SK-N-SH (cell line): ENCODE measurements around the gene MUC5B. TPM values are rescaled to one million over a fixed set of nuclear protein-coding genes. Genes with fewer than 3 reads are reported as not detected.

Experiments used
- CTCF ChIA-PET: fragments of 300-600, 350-600 bp; formaldehyde crosslinking; extraction: SDS; loops from one replicate; lab custom pipeline; 2021; lab: Yijun Ruan, JAX
- POLR2A ChIA-PET: fragments of 350-600 bp; sonication (Branson Sonifier 250); formaldehyde crosslinking; extraction: SDS; loops from one replicate; lab custom pipeline; 2020; ENCODE audit warnings: antibody characterized with exemption, inconsistent platforms; lab: Yijun Ruan, JAX
- DNase-seq: peaks from one replicate; pipeline ENCODE4 v3.0.0; 2012
- H2AFZ ChIP-seq: fragments of 200-600 bp; sonication (generic); 2 replicates; pipeline ENCODE4 v1.8.1; 2016; ENCODE audit warnings: antibody characterized with exemption, mild to moderate bottlenecking, low read depth
- H3F3A ChIP-seq: fragments of 200-600 bp; sonication (generic); replicated peaks from 2 replicates; pipeline ENCODE3; 2016; ENCODE audit warnings: antibody characterized with exemption, mild to moderate bottlenecking; ENCODE audit not compliant: insufficient read depth
- H3K27ac ChIP-seq, 2 experiments: fragments of 200-500 bp in 1 of 2; fragments of 200-600 bp in 1 of 2; sonication (Bioruptor generic) in 1 of 2; sonication (generic), shearing (Covaris generic) in 1 of 2; 2 replicates each; pipeline versions ENCODE4 v1.5.1 to v1.6.1; 2014 to 2016; ENCODE audit warnings: low read depth in 2 of 2, inconsistent platforms in 1 of 2, low read length in 1 of 2, mild to moderate bottlenecking in 1 of 2, mixed read lengths in 1 of 2
- H3K27me3 ChIP-seq: fragments of 200-600 bp; sonication (generic), shearing (Covaris generic); 2 replicates; pipeline ENCODE4 v1.6.1; 2016; ENCODE audit warnings: mixed run types; ENCODE audit not compliant: insufficient read depth
- H3K36me3 ChIP-seq, 2 experiments: fragments of 200-500 bp in 1 of 2; fragments of 200-600 bp in 1 of 2; sonication (Bioruptor generic) in 1 of 2; sonication (generic) in 1 of 2; replicated peaks in 1 of 2; 2 replicates each; pipeline versions ENCODE3 to v1.5.1; 2014 to 2016; ENCODE audit warnings: low read length in 1 of 2, mild to moderate bottlenecking in 1 of 2; ENCODE audit not compliant: insufficient read depth in 2 of 2, control insufficient read depth in 1 of 2
- H3K4me1 ChIP-seq, 2 experiments: fragments of 200-500 bp in 1 of 2; fragments of 200-600 bp in 1 of 2; sonication (Bioruptor generic) in 1 of 2; sonication (generic), shearing (Covaris generic) in 1 of 2; 2 replicates each; pipeline versions ENCODE4 v1.5.1 to v1.6.1; 2014 to 2016; ENCODE audit warnings: low read depth in 1 of 2, low read length in 1 of 2, mixed run types in 1 of 2; ENCODE audit not compliant: insufficient read depth in 2 of 2, control insufficient read depth in 1 of 2
- H3K4me2 ChIP-seq: fragments of 200-600 bp; sonication (generic), shearing (Covaris generic); 2 replicates; pipeline ENCODE4 v1.6.1; 2017; ENCODE audit warnings: mixed run types
- H3K4me3 ChIP-seq, 2 experiments: fragments of 200-500 bp in 1 of 2; fragments of 200-600 bp in 1 of 2; sonication (Bioruptor generic) in 1 of 2; sonication (generic), shearing (Covaris generic) in 1 of 2; 2 replicates each; pipeline versions ENCODE4 v1.5.1 to v1.8.1; 2014 to 2016; ENCODE audit warnings: low read depth in 2 of 2, inconsistent platforms in 1 of 2, low read length in 1 of 2, mild to moderate bottlenecking in 1 of 2, mixed read lengths in 1 of 2, moderate library complexity in 1 of 2
- H3K79me2 ChIP-seq: fragments of 200-600 bp; sonication (generic); 2 replicates; pipeline ENCODE4 v1.8.1; 2017; ENCODE audit warnings: mild to moderate bottlenecking; ENCODE audit not compliant: insufficient read depth
- H3K9ac ChIP-seq: fragments of 200-600 bp; sonication (generic); 2 replicates; pipeline ENCODE4 v1.6.1; 2017; ENCODE audit warnings: mixed run types
- H3K9me2 ChIP-seq: fragments of 200-600 bp; sonication (generic); 2 replicates; pipeline ENCODE4 v1.6.1; 2017; ENCODE audit warnings: mixed run types
- H3K9me3 ChIP-seq: fragments of 200-600 bp; sonication (generic); 2 replicates; pipeline ENCODE4 v1.6.1; 2017; ENCODE audit warnings: mixed run types, mild to moderate bottlenecking, moderate library complexity
- H4K20me1 ChIP-seq: fragments of 200-600 bp; sonication (generic); 2 replicates; pipeline ENCODE4 v1.6.1; 2017; ENCODE audit warnings: mild to moderate bottlenecking, mixed run types; ENCODE audit not compliant: insufficient read depth
- CHD2 ChIP-seq: fragments of 150-350 bp; IDR thresholded peaks from 2 replicates; pipeline ENCODE4 v1.6.1; 2018; ENCODE audit warnings: low read length; ENCODE audit not compliant: partially characterized antibody
- CTCF ChIP-seq: fragments of 200-600 bp; sonication (generic); IDR thresholded peaks from 2 replicates; pipeline ENCODE4 v1.6.1; 2017; ENCODE audit warnings: antibody characterized with exemption, mild to moderate bottlenecking, moderate library complexity
- ELF1 ChIP-seq: IDR thresholded peaks from 2 replicates; pipeline ENCODE4 v1.4.0; 2012
- EP300 ChIP-seq, 2 experiments: IDR thresholded peaks; 2 replicates each; pipeline versions ENCODE4 v1.4.0 to v1.6.1; 2012; ENCODE audit warnings: borderline replicate concordance in 1 of 2, low read depth in 1 of 2, low read length in 1 of 2
- EZH2phosphoT487 ChIP-seq: fragments of 200-600 bp; sonication (generic); IDR thresholded peaks from 2 replicates; pipeline ENCODE4 v1.6.1; 2017; ENCODE audit warnings: low read depth, mixed run types, mild to moderate bottlenecking, antibody characterized with exemption, moderate library complexity, borderline replicate concordance
- GABPA ChIP-seq: IDR thresholded peaks from 2 replicates; pipeline ENCODE4 v1.4.0; 2012; ENCODE audit warnings: low read depth, mild to moderate bottlenecking
- GATA2 ChIP-seq: sonication (generic); formaldehyde crosslinking; IDR thresholded peaks from 2 replicates; pipeline ENCODE4 v1.5.0; 2020; ENCODE audit warnings: mild to moderate bottlenecking, missing genetic modification reagents
- JUND ChIP-seq: IDR thresholded peaks from 2 replicates; pipeline ENCODE4 v1.4.0; 2012
- NRF1 ChIP-seq: IDR thresholded peaks from 2 replicates; pipeline ENCODE4 v1.6.1; 2012; ENCODE audit warnings: low read depth, mild to moderate bottlenecking, low read length
- PBX3 ChIP-seq: IDR thresholded peaks from 2 replicates; pipeline ENCODE4; 2012
- RCOR1 ChIP-seq: fragments of 150-350 bp; IDR thresholded peaks from 2 replicates; pipeline ENCODE4 v1.6.1; 2017; ENCODE audit warnings: antibody characterized with exemption, low read length
- REST ChIP-seq: IDR thresholded peaks from 2 replicates; pipeline ENCODE4 v1.6.1; 2012; ENCODE audit warnings: mild to moderate bottlenecking, low read depth, low read length, moderate library complexity
- RFX5 ChIP-seq: IDR thresholded peaks from 2 replicates; pipeline ENCODE4 v1.6.1; 2012; ENCODE audit warnings: mild to moderate bottlenecking, improper control_type of control experiment, low read length
- RXRA ChIP-seq: IDR thresholded peaks from 2 replicates; pipeline ENCODE4 v1.4.0; 2012; ENCODE audit warnings: low read depth, mild to moderate bottlenecking, borderline replicate concordance
- SIN3A ChIP-seq: IDR thresholded peaks from 2 replicates; pipeline ENCODE4 v1.6.1; 2012; ENCODE audit warnings: low read depth, mild to moderate bottlenecking, low read length, moderate library complexity, borderline replicate concordance
- TAF1 ChIP-seq: IDR thresholded peaks from 2 replicates; pipeline ENCODE4 v1.6.1; 2012; ENCODE audit warnings: low read depth, mild to moderate bottlenecking, low read length, moderate library complexity, borderline replicate concordance
- TEAD4 ChIP-seq: IDR thresholded peaks from 2 replicates; pipeline ENCODE4 v1.4.0; 2012; ENCODE audit warnings: mild to moderate bottlenecking, borderline replicate concordance; ENCODE audit not compliant: insufficient read depth
- YY1 ChIP-seq: IDR thresholded peaks from 2 replicates; pipeline ENCODE4 v1.4.0; 2012; ENCODE audit warnings: low read depth, mild to moderate bottlenecking
- WGBS: methylation state at CpG from one replicate; pipeline ENCODE4 v1.1.6; 2017; ENCODE audit warnings: low lambda C conversion rate; 5-methylcytosine and 5-hydroxymethylcytosine counted together
- polyA plus RNA-seq, 3 experiments: library from polyadenylated mRNA; depleted of rRNA; stranded (reverse); fragments of >200 nt; gene quantifications; 2 replicates each; pipeline ENCODE4 v1.2.3, GENCODE V29; 2012
- TF ChIP-seq, protein P1 (sequence below): IDR thresholded peaks from 2 replicates; pipeline ENCODE4 v1.4.0; 2012; ENCODE audit warnings: low read depth

MUC5B gene
- polyA plus RNA-seq, 1 of the 3 experiments (the other 2 are of a cell fraction): not detected

DNA sequence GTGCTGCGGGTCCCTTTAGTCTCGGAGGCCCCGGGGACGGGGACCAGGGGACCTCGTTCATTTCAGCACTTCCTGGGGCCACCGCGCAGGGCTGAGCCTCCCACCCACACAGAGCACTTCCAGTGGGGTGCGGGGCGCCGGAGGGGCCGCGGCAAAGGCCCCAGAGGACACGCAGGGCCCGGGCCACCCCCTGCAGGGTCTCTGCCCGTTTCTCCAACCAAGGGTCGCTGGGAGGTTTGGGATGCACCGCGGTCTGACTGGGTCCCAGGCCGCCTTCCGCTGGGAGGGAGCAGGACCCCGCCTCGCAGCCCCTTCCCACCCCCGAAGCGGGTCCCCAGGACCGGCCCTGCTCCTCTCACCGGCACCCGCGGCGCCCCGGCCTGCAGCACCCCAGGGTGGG lies 49.1 kb downstream of the MUC5B start:
- Histone ChIP-seq H3K27ac (no peak overlapping the region), H3K27me3 (no peaks in the 10 kb centered on the region), H3K9me2 (no peaks in the 10 kb centered on the region), H3K4me3 (no peak overlapping the region), H3K4me1 (peaks cover 0 to 17% of the 10 kb centered on the region in 2 experiments; a peak in 1 of 4 replicates), H3K9ac (no peak overlapping the region), H3K9me3 (no peaks in the 10 kb centered on the region), H2AFZ (no peak overlapping the region), H3K36me3 (peaks cover 0 to 21% of the 10 kb centered on the region in 2 experiments), H4K20me1 (no peaks in the 10 kb centered on the region), H3F3A (no peaks in the 10 kb centered on the region), H3K79me2 (no peaks in the 10 kb centered on the region), H3K4me2 (no peak overlapping the region)
- CTCF ChIA-PET: interaction anchor here (1.3 kb wide), 1 partner anchor 244 kb away, joined by 3 read pairs; no protein-coding TSS in a partner anchor
- TF ChIP-seq NRF1 (no peak), RFX5 (no peak), GABPA (no peak)
- 100% methylated on average over 5 of the region's 30 CpGs for whole genome bisulfite sequencing
- no peak for DNase-seq
- POLR2A ChIA-PET: no interaction called here

DNA sequence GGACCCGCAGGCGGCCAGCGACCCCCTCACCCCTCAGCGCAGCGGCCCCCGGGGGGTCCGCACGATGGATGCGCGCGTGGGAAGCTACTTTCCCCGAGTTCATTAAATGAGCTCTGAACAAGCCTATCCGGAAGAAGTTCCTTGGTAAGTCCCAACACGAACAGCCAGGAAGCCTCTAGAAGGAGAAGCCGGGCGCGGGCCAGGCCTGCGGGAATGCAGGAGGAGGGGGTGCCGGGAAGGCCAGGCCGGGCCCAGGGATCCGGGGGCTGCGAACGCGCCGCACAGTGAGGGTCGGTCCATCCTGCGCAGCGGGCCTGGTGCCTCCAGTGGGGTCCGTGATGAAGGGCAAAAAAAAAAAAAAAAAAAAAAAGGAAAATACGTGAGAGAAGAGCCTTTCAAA lies 49.7 kb downstream of the MUC5B start:
- no peak overlapping the region for H3K4me3 ChIP-seq
- no peak overlapping the region for H3K4me2 ChIP-seq
- no peak overlapping the region for H3K9ac ChIP-seq
- POLR2A ChIA-PET: no interaction called here
- DNase-seq: no peak
- WGBS: 97% methylated on average over 30 of the region's 30 CpGs
- peaks cover 0 to 27% of the 10 kb centered on the region in 2 experiments for H3K36me3 ChIP-seq
- no peaks in the 10 kb centered on the region for H3K27me3 ChIP-seq
- H3K27ac ChIP-seq: no peak overlapping the region
- H3K4me1 ChIP-seq: peaks cover 0 to 19% of the 10 kb centered on the region in 2 experiments; a peak in 1 of 4 replicates
- no peaks in the 10 kb centered on the region for H3K9me2 ChIP-seq
- no peak for TF ChIP-seq ELF1
- TF ChIP-seq PBX3: no peak
- TF ChIP-seq CTCF: no peak
- TF ChIP-seq SIN3A: no peak
- TF ChIP-seq REST: no peak
- TF ChIP-seq NRF1: no peak
- TF ChIP-seq EZH2phosphoT487: no peak
- no peak for TF ChIP-seq GATA2 (CRISPR knock-in tag)
- TF ChIP-seq, protein P1, sequence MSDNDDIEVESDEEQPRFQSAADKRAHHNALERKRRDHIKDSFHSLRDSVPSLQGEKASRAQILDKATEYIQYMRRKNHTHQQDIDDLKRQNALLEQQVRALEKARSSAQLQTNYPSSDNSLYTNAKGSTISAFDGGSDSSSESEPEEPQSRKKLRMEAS: no peak
- TF ChIP-seq CHD2: no peak
- TF ChIP-seq RCOR1: no peak
- no peak for TF ChIP-seq TAF1
- no peak for TF ChIP-seq YY1
- TF ChIP-seq TEAD4: no peak
- no peak for TF ChIP-seq EP300 (IDR thresholded peaks at IDR 0.05; ENCODE audit: borderline replicate concordance in 1 of 2, low read depth in 1 of 2, low read length in 1 of 2)
- TF ChIP-seq JUND: no peak
- TF ChIP-seq RXRA: no peak
- CTCF ChIA-PET: no interaction called here
- no peaks in the 10 kb centered on the region for H3K79me2 ChIP-seq
- H4K20me1 ChIP-seq: no peaks in the 10 kb centered on the region
- no peak overlapping the region for H2AFZ ChIP-seq
- no peaks in the 10 kb centered on the region for H3F3A ChIP-seq
- no peaks in the 10 kb centered on the region for H3K9me3 ChIP-seq
